Muscle of leg (tissue), 11 donors: ENCODE results near the gene MKNK1. TPM values are rescaled to one million over a fixed set of nuclear protein-coding genes. Genes with fewer than 3 reads are reported as not detected.

Experiments used
- DNase-seq: peaks from one replicate; pipeline ENCODE4 v3.0.0; 2013
- H3K27ac ChIP-seq: one replicate; pipeline ENCODE4 v1.5.1; 2013; ENCODE audit warnings: mild to moderate bottlenecking, low read length, control low read depth
- H3K27me3 ChIP-seq: one replicate; pipeline ENCODE4 v1.6.1; 2013; ENCODE audit warnings: low read length; ENCODE audit not compliant: control insufficient read depth, insufficient read depth
- H3K36me3 ChIP-seq: one replicate; pipeline ENCODE4 v1.6.1; 2013; ENCODE audit warnings: low read length; ENCODE audit not compliant: control insufficient read depth, insufficient read depth
- H3K4me1 ChIP-seq: one replicate; pipeline ENCODE4 v1.6.1; 2013; ENCODE audit warnings: low read length; ENCODE audit not compliant: control insufficient read depth, insufficient read depth
- H3K4me3 ChIP-seq: one replicate; pipeline ENCODE4 v1.5.1; 2013; ENCODE audit warnings: low read length, control low read depth
- H3K9me3 ChIP-seq: replicated peaks from 2 replicates; pipeline ENCODE4 v1.6.1; 2013; ENCODE audit warnings: low read depth, low read length; ENCODE audit not compliant: control insufficient read depth
- WGBS: methylation state at CpG from one replicate; pipeline ENCODE4 v1.1.5; 2013; ENCODE audit warnings: missing lambda C conversion rate; ENCODE audit not compliant: insufficient coverage; 5-methylcytosine and 5-hydroxymethylcytosine counted together
- polyA plus RNA-seq, 8 donors: library from polyadenylated mRNA; unstranded; fragments of 120-200 nt; gene quantifications; one replicate each; pipeline versions ENCODE4 v1.2.1 to v1.2.3, GENCODE V29; 2013; ENCODE audit warnings: inconsistent platforms in 1 of 8, low replicate concordance in 1 of 8; ENCODE audit not compliant: insufficient read length in 8 of 8, insufficient read depth in 1 of 8
- total RNA-seq: library from RNA; stranded (reverse); fragments of 120-200 nt; gene quantifications from one replicate; pipeline ENCODE4 v1.2.4, GENCODE V29; 2013

Gene MKNK1
- total and polyA plus RNA-seq, 9 donors, result 19.3 to 32.5 (median 28.4) TPM

GRCh38 chr1:46613661-46614603 lies 9.9 kb upstream of the MKNK1 start:
- H3K4me3 ChIP-seq, result peak overlapping the region; percentile 18
- 0% methylated on average over 2 of the region's 16 CpGs for WGBS
- DNase-seq, result peak; percentile 96
- H3K4me1 ChIP-seq, result peaks cover 51% of the 10 kb centered on the region
- H3K27ac ChIP-seq, result peak overlapping the region; percentile 80
- H3K9me3 ChIP-seq, result no peaks in the 10 kb centered on the region
- peaks cover 3% of the 10 kb centered on the region for H3K27me3 ChIP-seq
- peaks cover 40% of the 10 kb centered on the region for H3K36me3 ChIP-seq

- peaks cover 58% of the 10 kb centered on the region for H3K4me1 ChIP-seq
- DNase-seq, result peak; percentile 26
- no peaks in the 10 kb centered on the region for H3K27me3 ChIP-seq
- peaks cover 48% of the 10 kb centered on the region for H3K36me3 ChIP-seq
- H3K27ac ChIP-seq, result peak overlapping the region; percentile 80
- no peaks in the 10 kb centered on the region for H3K9me3 ChIP-seq
- peak overlapping the region; percentile 18 for H3K4me3 ChIP-seq
- WGBS, result 85% methylated on average over 38 of the region's 38 CpGs
Measured at GRCh38 chr1:46612937-46613660, 9.0 kb upstream of the MKNK1 start.

- peaks cover 55% of the 10 kb centered on the region for H3K36me3 ChIP-seq
- no peak for DNase-seq
Measured at GRCh38 chr1:46611691-46612221, 7.7 kb upstream of the MKNK1 start.

GRCh38 chr1:46607345-46608130 lies 3.5 kb upstream of the MKNK1 start:
- Histone ChIP-seq H3K27ac (peak overlapping the region; percentile 62), H3K4me1 (peaks cover 45% of the 10 kb centered on the region), H3K36me3 (peaks cover 52% of the 10 kb centered on the region), H3K27me3 (no peaks in the 10 kb centered on the region), H3K9me3 (no peaks in the 10 kb centered on the region), H3K4me3 (no peak overlapping the region)
- 80% methylated on average over 7 of the region's 7 CpGs for WGBS
- peak; percentile 56 for DNase-seq

More at GRCh38 chr1:46611691-46612221, 7.7 kb upstream of the MKNK1 start:
- Histone ChIP-seq H3K27ac (no peak overlapping the region), H3K4me1 (peaks cover 59% of the 10 kb centered on the region), H3K4me3 (no peak overlapping the region), H3K9me3 (no peaks in the 10 kb centered on the region), H3K27me3 (no peaks in the 10 kb centered on the region)
- 76% methylated on average over 3 of the region's 7 CpGs for WGBS

- H3K4me1 ChIP-seq, result peaks cover 36% of the 10 kb centered on the region
- WGBS, result 100% methylated on average over 1 of the region's 2 CpGs
- H3K9me3 ChIP-seq, result no peaks in the 10 kb centered on the region
- no peak for DNase-seq
- H3K27me3 ChIP-seq, result no peaks in the 10 kb centered on the region
- H3K4me3 ChIP-seq, result no peak overlapping the region
- peaks cover 42% of the 10 kb centered on the region for H3K36me3 ChIP-seq
- H3K27ac ChIP-seq, result no peak overlapping the region
Measured at GRCh38 chr1:46606255-46606965, 2.3 kb upstream of the MKNK1 start.

GRCh38 chr1:46605232-46605631 lies 1.2 kb upstream of the MKNK1 start:
- H3K27ac ChIP-seq, result no peak overlapping the region
- no peak overlapping the region for H3K4me3 ChIP-seq
- no peak for DNase-seq
- no CpG with 5 or more reads among the region's 2 CpGs for WGBS
- peaks cover 32% of the 10 kb centered on the region for H3K36me3 ChIP-seq
- no peaks in the 10 kb centered on the region for H3K9me3 ChIP-seq
- H3K27me3 ChIP-seq, result no peaks in the 10 kb centered on the region
- peaks cover 36% of the 10 kb centered on the region for H3K4me1 ChIP-seq

GRCh38 chr1:46603481-46603857 lies 599 bp downstream of the MKNK1 start:
- 0% methylated on average over 2 of the region's 2 CpGs for WGBS
- DNase-seq, result no peak
- H3K4me1 ChIP-seq, result peaks cover 33% of the 10 kb centered on the region
- peaks cover 14% of the 10 kb centered on the region for H3K36me3 ChIP-seq
- H3K4me3 ChIP-seq, result peak overlapping the region; percentile 68
- no peaks in the 10 kb centered on the region for H3K9me3 ChIP-seq
- no peaks in the 10 kb centered on the region for H3K27me3 ChIP-seq
- peak overlapping the region; percentile 8 for H3K27ac ChIP-seq

- peaks cover under 1% of the 10 kb centered on the region for H3K36me3 ChIP-seq
- no peak overlapping the region for H3K27ac ChIP-seq
- H3K9me3 ChIP-seq, result no peaks in the 10 kb centered on the region
- peaks cover 21% of the 10 kb centered on the region for H3K4me1 ChIP-seq
- WGBS, result 100% methylated on average over 1 of the region's 3 CpGs
- peak; percentile 65 for DNase-seq
- no peak overlapping the region for H3K4me3 ChIP-seq
- H3K27me3 ChIP-seq, result no peaks in the 10 kb centered on the region
Measured at GRCh38 chr1:46601257-46602007, 2.6 kb downstream of the MKNK1 start.
